CD14-positive monocyte (primary cell): ENCODE results near the gene GLT6D1. TPM values are rescaled to one million over a fixed set of nuclear protein-coding genes. Genes with fewer than 3 reads are reported as not detected.

Experiments
- DNase-seq, 3 donors: peaks; one replicate each; pipeline ENCODE4 v3.0.0-alpha.2; 2011 to 2022
- H2AFZ ChIP-seq: 2 replicates; pipeline ENCODE4 v1.6.0; 2012; ENCODE audit warnings: mild to moderate bottlenecking, low read depth, low read length, inconsistent platforms; ENCODE audit not compliant: insufficient read depth, poor library complexity, severe bottlenecking
- H3K27ac ChIP-seq, 2 donors: 1 replicate in 1 of 2; 2 replicates in 1 of 2; pipeline ENCODE4 v1.5.1; 2012 to 2013; ENCODE audit warnings: low read length in 2 of 2, control low read depth in 1 of 2, inconsistent platforms in 1 of 2, low read depth in 1 of 2, mild to moderate bottlenecking in 1 of 2
- H3K27me3 ChIP-seq, 2 donors: one replicate each; pipeline versions ENCODE4 v1.6.0 to v1.6.1; 2011 to 2013; ENCODE audit warnings: low read length in 2 of 2; ENCODE audit not compliant: control insufficient read depth in 2 of 2, insufficient read depth in 2 of 2
- H3K36me3 ChIP-seq, 2 donors: replicated peaks in 1 of 2; 1 replicate in 1 of 2; 2 replicates in 1 of 2; pipeline versions ENCODE4 v1.5.1 to v1.6.1; 2012 to 2013; ENCODE audit warnings: low read length in 2 of 2, control low read depth in 1 of 2, inconsistent platforms in 1 of 2, mild to moderate bottlenecking in 1 of 2; ENCODE audit not compliant: insufficient read depth in 2 of 2, control insufficient read depth in 1 of 2
- H3K4me1 ChIP-seq, 2 donors: 1 replicate in 1 of 2; 2 replicates in 1 of 2; pipeline versions ENCODE4 v1.5.1 to v1.6.1; 2012 to 2013; ENCODE audit warnings: low read length in 2 of 2, control low read depth in 1 of 2, inconsistent platforms in 1 of 2, mild to moderate bottlenecking in 1 of 2, moderate library complexity in 1 of 2; ENCODE audit not compliant: insufficient read depth in 2 of 2, control insufficient read depth in 1 of 2
- H3K4me2 ChIP-seq: replicated peaks from 2 replicates; pipeline ENCODE3; 2012; ENCODE audit warnings: low read length, moderate library complexity, mild to moderate bottlenecking; ENCODE audit not compliant: poor library complexity, severe bottlenecking; ENCODE audit errors: extremely low read depth
- H3K4me3 ChIP-seq, 3 experiments: fragments of 200-600 bp in 1 of 3; sonication (generic) in 1 of 3; replicated peaks in 1 of 3; 1 replicate in 2 of 3; 2 replicates in 1 of 3; pipeline ENCODE4 v1.5.1; 2011 to 2013; ENCODE audit warnings: low read length in 3 of 3, mild to moderate bottlenecking in 3 of 3, control low read depth in 2 of 3, low read depth in 2 of 3, inconsistent platforms in 1 of 3, moderate library complexity in 1 of 3
- H3K79me2 ChIP-seq: 2 replicates; pipeline ENCODE4 v1.6.0; 2012; ENCODE audit warnings: mild to moderate bottlenecking, control low read depth, inconsistent platforms, low read length, moderate library complexity; ENCODE audit not compliant: insufficient read depth
- H3K9ac ChIP-seq: 2 replicates; pipeline ENCODE4 v1.6.0; 2017; ENCODE audit warnings: low read length, mild to moderate bottlenecking; ENCODE audit not compliant: insufficient read depth, poor library complexity, severe bottlenecking
- H3K9me3 ChIP-seq, 2 donors: replicated peaks in 1 of 2; 1 replicate in 1 of 2; 2 replicates in 1 of 2; pipeline versions ENCODE4 v1.5.1 to v1.6.1; 2012 to 2013; ENCODE audit warnings: low read length in 2 of 2, control low read depth in 1 of 2; ENCODE audit not compliant: control insufficient read depth in 1 of 2, insufficient read depth in 1 of 2
- H4K20me1 ChIP-seq: 2 replicates; pipeline ENCODE4 v1.6.0; 2012; ENCODE audit warnings: mild to moderate bottlenecking, low read length, control low read depth, moderate library complexity; ENCODE audit not compliant: insufficient read depth
- H3K27ac Mint-ChIP-seq, 7 donors: one replicate each; pipeline ENCODE4 v1.8.0; 2020; ENCODE audit warnings: mild to moderate bottlenecking in 7 of 7, mixed read lengths in 7 of 7, moderate library complexity in 6 of 7, inconsistent platforms in 2 of 7
- H3K27me3 Mint-ChIP-seq, 3 donors: one replicate each; pipeline ENCODE4 v1.8.0; 2021 to 2022; ENCODE audit warnings: low read depth in 3 of 3, mild to moderate bottlenecking in 3 of 3, mixed read lengths in 3 of 3, moderate library complexity in 3 of 3, inconsistent platforms in 1 of 3
- H3K36me3 Mint-ChIP-seq, 2 donors: one replicate each; pipeline ENCODE4 v1.8.0; 2020; ENCODE audit warnings: mixed read lengths in 2 of 2, inconsistent platforms in 1 of 2, mild to moderate bottlenecking in 1 of 2
- H3K4me1 Mint-ChIP-seq: one replicate; pipeline ENCODE4 v1.8.0; 2020; ENCODE audit warnings: mild to moderate bottlenecking, mixed read lengths
- H3K4me3 Mint-ChIP-seq, 2 donors: one replicate each; pipeline ENCODE4 v1.8.0; 2020; ENCODE audit warnings: mild to moderate bottlenecking in 2 of 2, mixed read lengths in 2 of 2, moderate library complexity in 1 of 2
- H3K9me3 Mint-ChIP-seq, 7 donors: one replicate each; pipeline ENCODE4 v1.8.0; 2020 to 2022; ENCODE audit warnings: mixed read lengths in 7 of 7, mild to moderate bottlenecking in 6 of 7, moderate library complexity in 6 of 7, inconsistent platforms in 2 of 7
- CTCF ChIP-seq: fragments of 200-600 bp; IDR thresholded peaks from one replicate; pipeline ENCODE4 v1.8.0; 2022; ENCODE audit warnings: antibody characterized with exemption, mild to moderate bottlenecking
- WGBS: methylation state at CpG from one replicate; pipeline ENCODE4 v1.1.5; 2013; ENCODE audit warnings: missing lambda C conversion rate; ENCODE audit not compliant: insufficient coverage; 5-methylcytosine and 5-hydroxymethylcytosine counted together
- intact Hi-C, 2 donors: fragments of 100-400 bp; cut with micrococcal nuclease; formaldehyde crosslinking; loops; one replicate each; pipeline versions ENCODE4 v1.15.0 to v1.15.1; 2023
- polyA plus RNA-seq, 3 donors: library from polyadenylated mRNA; depleted of rRNA in 1 of 3; unstranded in 2 of 3; stranded (reverse) in 1 of 3; fragments of 300-500 nt in 2 of 3; fragments of >200 nt in 1 of 3; fragmentation: Illumina TruSeq in 2 of 3; gene quantifications; 1 replicate in 2 of 3; 2 replicates in 1 of 3; pipeline ENCODE4 v1.2.3, GENCODE V29; 2012 to 2021

The GLT6D1 gene
- polyA plus RNA-seq, 3 donors: not detected

GRCh38 chr9:135649508-135649907, 10.2 kb upstream of the GLT6D1 start:
- no peak for DNase-seq
- H3K79me2 ChIP-seq: no peaks in the 10 kb centered on the region
- no peaks in the 10 kb centered on the region for H3K36me3 Mint-ChIP-seq
- no peak overlapping the region for H3K27ac Mint-ChIP-seq
- H3K27ac ChIP-seq: no peak overlapping the region
- H3K27me3 Mint-ChIP-seq: peaks cover 0 to 3% (median 2%) of the 10 kb centered on the region in 3 donors
- no peaks in the 10 kb centered on the region for H3K36me3 ChIP-seq
- no peak overlapping the region for H2AFZ ChIP-seq
- intact Hi-C loops: no loop called here
- no peak for TF ChIP-seq CTCF
- peaks cover 38 to 70% of the 10 kb centered on the region in 2 donors for H3K9me3 ChIP-seq
- no peaks in the 10 kb centered on the region for H4K20me1 ChIP-seq
- H3K4me2 ChIP-seq: no peak overlapping the region
- H3K4me1 Mint-ChIP-seq: no peaks in the 10 kb centered on the region
- H3K9ac ChIP-seq: no peak overlapping the region
- H3K4me3 Mint-ChIP-seq: no peak overlapping the region
- peaks cover 35 to 69% (median 60%) of the 10 kb centered on the region in 7 donors for H3K9me3 Mint-ChIP-seq
- no peak overlapping the region for H3K4me3 ChIP-seq
- H3K27me3 ChIP-seq: no peaks in the 10 kb centered on the region
- no CpG with 5 or more reads among the region's 2 CpGs for WGBS
- H3K4me1 ChIP-seq: no peaks in the 10 kb centered on the region

- DNase-seq: no peak
- H3K27me3 ChIP-seq: no peaks in the 10 kb centered on the region
- no peak overlapping the region for H3K4me3 ChIP-seq
- no peaks in the 10 kb centered on the region for H3K79me2 ChIP-seq
- Mint-ChIP-seq H3K27ac (no peak overlapping the region), H3K27me3 (peaks cover 0 to 3% (median 2%) of the 10 kb centered on the region in 3 donors), H3K9me3 (peaks cover 40 to 71% (median 65%) of the 10 kb centered on the region in 7 donors), H3K36me3 (no peaks in the 10 kb centered on the region), H3K4me1 (no peaks in the 10 kb centered on the region), H3K4me3 (no peak overlapping the region)
- intact Hi-C loops: no loop called here
- H4K20me1 ChIP-seq: no peaks in the 10 kb centered on the region
- no peaks in the 10 kb centered on the region for H3K4me1 ChIP-seq
- no peak for TF ChIP-seq CTCF
- H3K9me3 ChIP-seq: peaks cover 41 to 74% of the 10 kb centered on the region in 2 donors
- no peak overlapping the region for H3K9ac ChIP-seq
- H3K36me3 ChIP-seq: no peaks in the 10 kb centered on the region
- no peak overlapping the region for H3K27ac ChIP-seq
- no peak overlapping the region for H3K4me2 ChIP-seq
- 83% methylated on average over 5 of the region's 10 CpGs for WGBS
- H2AFZ ChIP-seq: no peak overlapping the region
These were observed 9.4 kb upstream of the GLT6D1 start for GRCh38 chr9:135648494-135649410.
